GM12801 (cell line): Measurements from ENCODE around the gene IREB2.

ENCODE experiments used
- CTCF ChIP-seq: IDR thresholded peaks from one replicate; pipeline ENCODE4 v1.5.1; 2011; ENCODE audit warnings: control low read depth; ENCODE audit not compliant: insufficient read length; ENCODE audit errors: extremely low read depth

The IREB2 gene

DNA sequence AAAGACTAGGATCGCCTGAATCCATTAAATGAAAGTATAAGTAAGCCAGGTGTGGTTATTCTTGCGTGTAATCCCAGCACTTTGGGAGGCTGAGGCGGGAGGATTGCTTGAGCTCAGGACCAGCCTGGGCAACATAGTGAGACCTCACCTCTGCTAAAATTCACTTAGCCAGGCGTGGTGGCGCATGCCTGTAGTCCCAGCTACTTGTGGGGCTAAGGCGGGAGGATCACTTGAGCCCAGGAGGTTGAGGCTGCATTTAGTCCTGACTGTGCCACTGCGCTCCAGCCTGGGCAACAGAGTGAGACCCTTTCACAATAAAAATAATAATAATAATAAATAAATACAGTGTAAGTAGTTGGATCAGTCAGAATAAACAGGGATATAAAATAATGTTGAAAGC lies 43.9 kb downstream of the IREB2 start:
- TF ChIP-seq CTCF = no peak

DNA sequence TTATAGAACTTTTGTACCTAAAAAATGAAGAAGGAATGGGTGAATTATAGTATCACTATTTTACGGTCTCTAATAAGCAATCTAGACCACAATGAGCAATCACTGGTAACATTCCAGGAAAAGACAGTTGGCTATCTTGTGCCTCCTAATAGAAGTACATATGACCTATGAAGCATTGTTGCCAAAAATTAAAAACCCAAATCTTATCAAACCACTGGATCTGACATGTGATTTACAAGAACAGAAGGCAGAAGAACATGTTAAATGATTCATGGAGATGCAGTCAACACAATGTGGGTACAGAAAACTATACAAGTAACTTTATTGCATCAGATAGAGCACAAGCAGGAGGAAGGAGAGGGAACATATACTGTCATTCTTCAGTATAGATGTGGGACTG lies 54.9 kb downstream of the IREB2 start:
- no peak for TF ChIP-seq CTCF

- TF ChIP-seq CTCF = no peak
These were observed 63.8 kb downstream of the IREB2 start for GRCh38 chr15:78501857-78502256.

DNA sequence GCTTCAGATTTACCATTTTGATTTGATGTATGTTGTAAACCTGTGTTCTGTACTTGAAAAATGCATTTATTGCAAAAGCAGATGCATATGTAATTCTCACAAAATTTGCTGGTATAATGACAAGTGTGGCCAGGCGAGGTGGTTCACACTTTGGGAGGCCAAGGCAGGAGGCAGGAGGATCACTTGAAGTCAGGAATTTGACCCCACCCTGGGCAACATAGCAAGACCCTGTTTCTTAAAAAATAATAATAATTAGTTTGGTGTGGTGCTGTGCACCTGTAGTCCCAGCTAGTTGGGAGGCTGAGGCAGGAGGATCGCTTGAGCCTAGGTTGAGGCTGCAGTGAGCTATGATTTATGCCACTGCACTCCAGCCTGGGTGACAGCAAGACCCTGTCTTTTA lies 64.6 kb downstream of the IREB2 start:
- TF ChIP-seq CTCF = no peak

GRCh38 chr15:78506971-78507830 lies 69.2 kb downstream of the IREB2 start, which contains the start of gene HYKK:
TSS of gene HYKK (plus strand) at chr15:78507577. CDS start at chr15:78513089, 5,512 bp downstream.
- no peak for TF ChIP-seq CTCF

- no peak for TF ChIP-seq CTCF
These were observed 69.8 kb downstream of the IREB2 start for GRCh38 chr15:78507831-78508160.

DNA sequence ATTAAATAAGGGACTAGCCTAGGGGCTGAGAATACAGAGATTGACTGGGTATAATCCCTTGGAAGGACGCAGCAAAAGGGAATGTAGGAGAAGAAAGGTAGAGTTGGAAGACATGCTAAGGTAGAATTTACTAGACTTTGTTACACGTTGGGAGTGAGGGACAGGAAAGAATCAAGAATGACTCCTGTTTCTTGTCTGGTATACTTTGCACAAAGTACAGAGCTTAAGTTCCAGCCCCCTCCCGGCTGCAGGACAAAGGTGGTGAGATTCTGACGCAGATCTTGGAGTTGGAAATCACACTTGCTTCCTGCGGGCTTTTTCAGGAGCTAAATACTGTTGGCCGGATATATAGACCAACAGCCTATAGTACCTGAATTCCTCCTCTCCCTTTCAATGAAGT lies 70.3 kb downstream of the IREB2 start:
- no peak for TF ChIP-seq CTCF
